ENCODE measurements around the gene SP2. TPM values are rescaled to one million over a fixed set of nuclear protein-coding genes. Genes with fewer than 3 reads are reported as not detected.

Gene SP2
- polyA plus RNA-seq, 1 experiment = 5.9 TPM

DNA sequence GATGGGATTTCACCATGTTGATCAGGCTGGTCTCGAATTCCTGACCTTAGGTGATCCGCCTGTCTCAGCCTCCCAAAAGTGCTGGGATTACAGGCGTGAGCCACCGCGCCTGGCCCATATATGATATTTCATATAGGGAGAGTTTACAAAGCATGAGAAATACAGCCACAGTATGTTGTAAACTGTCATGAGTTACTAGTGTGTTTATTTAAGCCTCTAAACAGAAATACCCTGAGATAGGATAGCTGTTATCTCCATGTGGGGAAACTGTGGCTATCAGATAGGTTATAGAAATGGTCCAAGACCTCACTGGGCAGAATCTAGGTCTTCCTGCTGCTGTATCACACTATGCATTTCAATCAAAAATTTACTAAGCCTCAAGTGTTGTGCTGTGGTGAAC lies 72.8 kb downstream of the SP2 start:
- CTCF ChIA-PET = interaction anchor here (1.4 to 30.9 kb wide), 6 partner anchors 9 to 128 kb away, joined by 3 to 575 read pairs (median 8); partner anchors contain the start of genes PNPO, PRR15L and SCRN2
- DNase-seq (ENCODE audit: low read depth) = no peak
- POLR2A ChIA-PET = no interaction called here

GRCh38 chr17:47969930-47970724 lies 74.1 kb downstream of the SP2 start:
- Histone ChIP-seq H3K36me3 (ENCODE audit: control insufficient read depth, insufficient read depth, low read length) (peaks cover 2% of the 10 kb centered on the region), H3K27me3 (ENCODE audit: control insufficient read depth, insufficient read depth, low read length) (no peaks in the 10 kb centered on the region), H3K4me3 (ENCODE audit: low read depth, low read length) (peak overlapping the region; percentile 25)
- ChIA-PET CTCF (interaction anchor here (0.5 to 30.9 kb wide), 25 partner anchors 10 to 272 kb away, joined by 3 to 575 read pairs (median 6); partner anchors contain the start of genes PNPO, PRR15L and SCRN2), POLR2A (interaction anchor here (0.6 to 1.1 kb wide), 3 partner anchors 29 to 1117 kb away, joined by 3 to 18 read pairs (median 5); partner anchors contain the start of gene PNPO)
- DNase-seq (ENCODE audit: low read depth) = no peak
- TF ChIP-seq CTCF (IDR thresholded peaks at IDR 0.05; ENCODE audit: insufficient read depth, low read depth, low read length) = no peak

More for the DNA sequence above, 72.8 kb downstream of the SP2 start:
- Histone ChIP-seq H3K27me3 (ENCODE audit: control insufficient read depth, insufficient read depth, low read length) (no peaks in the 10 kb centered on the region), H3K36me3 (ENCODE audit: control insufficient read depth, insufficient read depth, low read length) (no peaks in the 10 kb centered on the region; the same call in 1 of the 2 replicates), H3K4me3 (ENCODE audit: low read depth, low read length) (no peak overlapping the region)
- no peak for TF ChIP-seq CTCF (IDR thresholded peaks at IDR 0.05; ENCODE audit: insufficient read depth, low read depth, low read length)

GRCh38 chr17:47970725-47971499 lies 74.9 kb downstream of the SP2 start, which contains the start of gene CDK5RAP3:
Gene CDK5RAP3 (plus strand): TSS chr17:47971113. CDS start chr17:47971147, 34 bp downstream.
- CTCF ChIA-PET = interaction anchor here (0.6 to 30.9 kb wide), 30 partner anchors 9 to 136 kb away, joined by 3 to 575 read pairs (median 4); partner anchors contain the start of genes PNPO, PRR15L and SCRN2
- peak within 1 kb of the TSS; percentile 72 for H3K4me3 ChIP-seq (ENCODE audit: low read depth, low read length)
- peak; percentile 94 for TF ChIP-seq CTCF (IDR thresholded peaks at IDR 0.05; ENCODE audit: insufficient read depth, low read depth, low read length)
- peak; percentile 91 for DNase-seq (ENCODE audit: low read depth)
- no peaks in the 10 kb centered on the region for H3K27me3 ChIP-seq (ENCODE audit: control insufficient read depth, insufficient read depth, low read length)
- peaks cover 8% of the 10 kb centered on the region for H3K36me3 ChIP-seq (ENCODE audit: control insufficient read depth, insufficient read depth, low read length)
- POLR2A ChIA-PET = interaction anchor here (0.6 to 1.7 kb wide), 4 partner anchors 29 to 1116 kb away, joined by 3 to 18 read pairs (median 9); partner anchors contain the start of genes NFE2L1 and PNPO

DNA sequence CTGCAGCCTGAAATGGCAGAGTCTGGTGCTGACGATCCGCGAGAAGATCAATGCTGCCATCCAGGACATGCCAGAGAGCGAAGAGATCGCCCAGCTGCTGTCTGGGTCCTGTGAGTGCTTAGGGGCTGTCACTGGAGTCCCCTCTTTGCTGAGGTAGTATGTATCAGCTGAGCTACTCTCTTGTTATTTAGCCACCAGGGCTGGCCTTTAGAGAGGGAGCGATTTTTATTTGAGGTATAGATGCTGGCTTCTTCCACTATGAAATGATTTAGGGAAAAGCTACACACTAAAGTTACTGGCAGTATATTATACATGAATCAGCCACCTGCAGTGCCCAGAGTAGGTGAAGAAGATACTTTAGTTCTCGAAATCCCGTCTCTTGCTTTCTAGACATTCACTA lies 77.5 kb downstream of the SP2 start:
- Histone ChIP-seq H3K4me3 (ENCODE audit: low read depth, low read length) (no peak overlapping the region), H3K27me3 (ENCODE audit: control insufficient read depth, insufficient read depth, low read length) (no peaks in the 10 kb centered on the region), H3K36me3 (ENCODE audit: control insufficient read depth, insufficient read depth, low read length) (peaks cover 15% of the 10 kb centered on the region)
- ChIA-PET POLR2A (no interaction called here), CTCF (interaction anchor here (14.9 to 30.9 kb wide), 2 partner anchors 25 to 42 kb away, joined by 380 to 575 read pairs; partner anchors contain the start of genes PNPO and PRR15L)
- no peak for DNase-seq (ENCODE audit: low read depth)
- no peak for TF ChIP-seq CTCF (IDR thresholded peaks at IDR 0.05; ENCODE audit: insufficient read depth, low read depth, low read length)

Measured in BJ (cell line).